ENCODE data around the gene DDHD1.

GRCh38 chr14:53127832-53128231 lies 25.3 kb downstream of the DDHD1 start:
- TF ChIP-seq CTCF (IDR thresholded peaks at IDR 0.05; ENCODE audit: insufficient read depth, low read length) = no peak
- TF ChIP-seq REST (IDR thresholded peaks at IDR 0.05; ENCODE audit: insufficient replicate concordance, low read depth) = no peak
- TF ChIP-seq GABPA (IDR thresholded peaks at IDR 0.05; ENCODE audit: low read depth) = no peak
- no peak for TF ChIP-seq SPI1 (IDR thresholded peaks at IDR 0.05; ENCODE audit: borderline replicate concordance, low read depth)
- no peak for TF ChIP-seq POLR2AphosphoS5 (IDR thresholded peaks at IDR 0.05; ENCODE audit: low read depth)

Measured in HL-60 (cell line).